GM12891 (cell line): ENCODE data around the gene OR2V2.

ENCODE experiments used
- POLR2A ChIP-seq: IDR thresholded peaks from 2 replicates; pipeline ENCODE4 v1.6.1; 2011; ENCODE audit warnings: low read depth, low read length, control low read depth
- POLR2AphosphoS5 ChIP-seq: IDR thresholded peaks from 2 replicates; pipeline ENCODE4 v1.6.1; 2011; ENCODE audit warnings: low read depth, low read length, control low read depth
- TAF1 ChIP-seq: IDR thresholded peaks from 2 replicates; pipeline ENCODE4 v1.6.1; 2011; ENCODE audit warnings: low read depth, low read length, control low read depth

- TF ChIP-seq POLR2A = no peak
- TF ChIP-seq POLR2AphosphoS5 = no peak
- no peak for TF ChIP-seq TAF1
Measured at GRCh38 chr5:181134259-181134658, 13.1 kb upstream of the OR2V2 start.
